HepG2 (cell line): ENCODE results near the gene FAM111A. TPM values are rescaled to one million over a fixed set of nuclear protein-coding genes. Genes with fewer than 3 reads are reported as not detected.

Experiments
- ARID2 ChIP-seq: sonication (generic); formaldehyde crosslinking; IDR thresholded peaks from 2 replicates; pipeline ENCODE4 v1.8.1; 2022; ENCODE audit warnings: mild to moderate bottlenecking, missing genetic modification reagents, borderline replicate concordance
- ARNT ChIP-seq: fragments of 450-650 bp; IDR thresholded peaks from 2 replicates; pipeline ENCODE4 v1.6.1; 2017
- MIER2 ChIP-seq: IDR thresholded peaks from 2 replicates; pipeline ENCODE4 v1.6.1; 2016; ENCODE audit warnings: missing biosample characterization, missing genetic modification reagents
- MTF2 ChIP-seq: sonication (generic); formaldehyde crosslinking; IDR thresholded peaks from 2 replicates; pipeline ENCODE4 v1.5.0; 2020; ENCODE audit warnings: missing genetic modification reagents, borderline replicate concordance
- NFIC ChIP-seq: IDR thresholded peaks from 2 replicates; pipeline ENCODE4 v1.6.1; 2012; ENCODE audit warnings: mild to moderate bottlenecking, low read length, inconsistent platforms
- SETDB1 ChIP-seq: sonication (generic); formaldehyde crosslinking; IDR thresholded peaks from 2 replicates; pipeline ENCODE4 v1.5.1; 2020; ENCODE audit warnings: missing genetic modification reagents, mild to moderate bottlenecking, borderline replicate concordance
- TBL1XR1 ChIP-seq: fragments of 150-350 bp; IDR thresholded peaks from 2 replicates; pipeline ENCODE4 v1.6.1; 2014; ENCODE audit warnings: borderline replicate concordance, low read length; ENCODE audit not compliant: partially characterized antibody
- ZBTB4 ChIP-seq: sonication (generic); formaldehyde crosslinking; IDR thresholded peaks from 2 replicates; pipeline ENCODE4 v1.4.0; 2020; ENCODE audit warnings: missing genetic modification reagents, mild to moderate bottlenecking, borderline replicate concordance
- ZNF563 ChIP-seq: sonication (generic); formaldehyde crosslinking; IDR thresholded peaks from 2 replicates; pipeline ENCODE4 v1.8.0; 2022; ENCODE audit warnings: mild to moderate bottlenecking, moderate library complexity, missing genetic modification reagents
- ZNF605 ChIP-seq: sonication (generic); formaldehyde crosslinking; IDR thresholded peaks from 2 replicates; pipeline ENCODE4 v1.8.0; 2022; ENCODE audit warnings: mild to moderate bottlenecking, missing genetic modification reagents
- polyA plus RNA-seq, 8 experiments: library from polyadenylated mRNA; depleted of rRNA in 3 of 8; stranded (reverse) in 7 of 8; unstranded in 1 of 8; fragments of >200 nt; fragmentation: Illumina TruSeq in 4 of 8; extraction: Trizol in 4 of 8; gene quantifications; 2 replicates each; pipeline versions ENCODE4 v1.2.1 to v1.2.3, GENCODE V29; 2011 to 2016; ENCODE audit warnings: low read depth in 4 of 8, missing spikeins in 1 of 8, mixed read lengths in 1 of 8; ENCODE audit not compliant: insufficient read depth in 1 of 8
- total RNA-seq, 5 experiments: library from RNA; depleted of rRNA; stranded (reverse); fragments of >200 nt; fragmentation: Illumina TruSeq; extraction: Trizol; gene quantifications; 2 replicates each; pipeline ENCODE4 v1.2.3, GENCODE V29; 2016; ENCODE audit warnings: low read depth in 1 of 5
- TF ChIP-seq, protein P1 (sequence below): sonication (generic); formaldehyde crosslinking; conservative IDR thresholded peaks from 2 replicates; pipeline ENCODE4 v1.8.0; 2022; ENCODE audit warnings: missing genetic modification reagents
- TF ChIP-seq, protein P2 (sequence below): sonication (generic); formaldehyde crosslinking; conservative IDR thresholded peaks from 2 replicates; pipeline ENCODE4 v1.4.0; 2020; ENCODE audit warnings: missing genetic modification reagents
- TF ChIP-seq, protein P3 (sequence below): IDR thresholded peaks from 2 replicates; pipeline ENCODE4 v1.6.1; 2016; ENCODE audit warnings: missing biosample characterization, missing genetic modification reagents, low read depth
- TF ChIP-seq, protein P4 (sequence below): sonication (generic); formaldehyde crosslinking; IDR thresholded peaks from 2 replicates; pipeline ENCODE4 v1.4.0; 2020; ENCODE audit warnings: low read depth, mild to moderate bottlenecking, missing genetic modification reagents
- TF ChIP-seq, protein P5 (sequence below): IDR thresholded peaks from 2 replicates; pipeline ENCODE4 v1.6.1; 2016; ENCODE audit warnings: low read depth, control low read depth

The FAM111A gene
- total and polyA plus RNA-seq, 2 of the 13 experiments (the other 11 are each of a cell fraction or from before 2014, with no cell fraction given): 3.2 to 13.5 TPM

GRCh38 chr11:59142530-59143507 is at the start of gene FAM111A (continued):
- TF ChIP-seq, protein P1, sequence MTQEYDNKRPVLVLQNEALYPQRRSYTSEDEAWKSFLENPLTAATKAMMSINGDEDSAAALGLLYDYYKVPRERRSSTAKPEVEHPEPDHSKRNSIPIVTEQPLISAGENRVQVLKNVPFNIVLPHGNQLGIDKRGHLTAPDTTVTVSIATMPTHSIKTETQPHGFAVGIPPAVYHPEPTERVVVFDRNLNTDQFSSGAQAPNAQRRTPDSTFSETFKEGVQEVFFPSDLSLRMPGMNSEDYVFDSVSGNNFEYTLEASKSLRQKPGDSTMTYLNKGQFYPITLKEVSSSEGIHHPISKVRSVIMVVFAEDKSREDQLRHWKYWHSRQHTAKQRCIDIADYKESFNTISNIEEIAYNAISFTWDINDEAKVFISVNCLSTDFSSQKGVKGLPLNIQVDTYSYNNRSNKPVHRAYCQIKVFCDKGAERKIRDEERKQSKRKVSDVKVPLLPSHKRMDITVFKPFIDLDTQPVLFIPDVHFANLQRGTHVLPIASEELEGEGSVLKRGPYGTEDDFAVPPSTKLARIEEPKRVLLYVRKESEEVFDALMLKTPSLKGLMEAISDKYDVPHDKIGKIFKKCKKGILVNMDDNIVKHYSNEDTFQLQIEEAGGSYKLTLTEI (CRISPR knock-in tag): no peak
- TF ChIP-seq TBL1XR1 (no peak), NFIC (no peak), ARNT (no peak), ZNF605 (CRISPR knock-in tag) (peak; percentile 77), MTF2 (CRISPR knock-in tag) (no peak), ARID2 (CRISPR knock-in tag) (0 out of 2 replicates have a peak, but pooled peaks have one; percentile 63), ZNF563 (CRISPR knock-in tag) (peak; percentile 59), MIER2 (no peak), ZBTB4 (CRISPR knock-in tag) (no peak; the same call in 1 of the 2 replicates), SETDB1 (no peak)
- TF ChIP-seq, protein P2, sequence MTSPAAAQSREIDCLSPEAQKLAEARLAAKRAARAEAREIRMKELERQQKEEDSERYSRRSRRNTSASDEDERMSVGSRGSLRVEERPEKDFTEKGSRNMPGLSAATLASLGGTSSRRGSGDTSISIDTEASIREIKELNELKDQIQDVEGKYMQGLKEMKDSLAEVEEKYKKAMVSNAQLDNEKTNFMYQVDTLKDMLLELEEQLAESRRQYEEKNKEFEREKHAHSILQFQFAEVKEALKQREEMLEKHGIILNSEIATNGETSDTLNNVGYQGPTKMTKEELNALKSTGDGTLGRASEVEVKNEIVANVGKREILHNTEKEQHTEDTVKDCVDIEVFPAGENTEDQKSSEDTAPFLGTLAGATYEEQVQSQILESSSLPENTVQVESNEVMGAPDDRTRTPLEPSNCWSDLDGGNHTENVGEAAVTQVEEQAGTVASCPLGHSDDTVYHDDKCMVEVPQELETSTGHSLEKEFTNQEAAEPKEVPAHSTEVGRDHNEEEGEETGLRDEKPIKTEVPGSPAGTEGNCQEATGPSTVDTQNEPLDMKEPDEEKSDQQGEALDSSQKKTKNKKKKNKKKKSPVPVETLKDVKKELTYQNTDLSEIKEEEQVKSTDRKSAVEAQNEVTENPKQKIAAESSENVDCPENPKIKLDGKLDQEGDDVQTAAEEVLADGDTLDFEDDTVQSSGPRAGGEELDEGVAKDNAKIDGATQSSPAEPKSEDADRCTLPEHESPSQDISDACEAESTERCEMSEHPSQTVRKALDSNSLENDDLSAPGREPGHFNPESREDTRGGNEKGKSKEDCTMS (CRISPR knock-in tag): no peak
- TF ChIP-seq, protein P3, sequence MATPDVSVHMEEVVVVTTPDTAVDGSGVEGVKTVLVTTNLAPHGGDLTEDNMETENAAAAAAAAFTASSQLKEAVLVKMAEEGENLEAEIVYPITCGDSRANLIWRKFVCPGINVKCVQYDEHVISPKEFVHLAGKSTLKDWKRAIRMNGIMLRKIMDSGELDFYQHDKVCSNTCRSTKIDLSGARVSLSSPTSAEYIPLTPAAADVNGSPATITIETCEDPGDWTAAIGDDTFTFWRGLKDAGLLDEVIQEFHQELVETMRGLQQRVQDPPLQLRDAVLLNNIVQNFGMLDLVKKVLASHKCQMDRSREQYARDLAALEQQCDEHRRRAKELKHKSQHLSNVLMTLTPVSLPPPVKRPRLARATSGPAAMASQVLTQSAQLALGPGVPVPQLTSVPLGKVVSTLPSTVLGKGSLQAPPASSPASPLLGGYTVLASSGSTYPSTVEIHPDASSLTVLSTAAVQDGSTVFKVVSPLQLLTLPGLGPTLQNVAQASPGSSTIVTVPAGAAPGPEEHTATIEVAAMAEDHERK: no peak
- TF ChIP-seq, protein P4, sequence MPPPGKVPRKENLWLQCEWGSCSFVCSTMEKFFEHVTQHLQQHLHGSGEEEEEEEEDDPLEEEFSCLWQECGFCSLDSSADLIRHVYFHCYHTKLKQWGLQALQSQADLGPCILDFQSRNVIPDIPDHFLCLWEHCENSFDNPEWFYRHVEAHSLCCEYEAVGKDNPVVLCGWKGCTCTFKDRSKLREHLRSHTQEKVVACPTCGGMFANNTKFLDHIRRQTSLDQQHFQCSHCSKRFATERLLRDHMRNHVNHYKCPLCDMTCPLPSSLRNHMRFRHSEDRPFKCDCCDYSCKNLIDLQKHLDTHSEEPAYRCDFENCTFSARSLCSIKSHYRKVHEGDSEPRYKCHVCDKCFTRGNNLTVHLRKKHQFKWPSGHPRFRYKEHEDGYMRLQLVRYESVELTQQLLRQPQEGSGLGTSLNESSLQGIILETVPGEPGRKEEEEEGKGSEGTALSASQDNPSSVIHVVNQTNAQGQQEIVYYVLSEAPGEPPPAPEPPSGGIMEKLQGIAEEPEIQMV (CRISPR knock-in tag): no peak
- TF ChIP-seq, protein P5, sequence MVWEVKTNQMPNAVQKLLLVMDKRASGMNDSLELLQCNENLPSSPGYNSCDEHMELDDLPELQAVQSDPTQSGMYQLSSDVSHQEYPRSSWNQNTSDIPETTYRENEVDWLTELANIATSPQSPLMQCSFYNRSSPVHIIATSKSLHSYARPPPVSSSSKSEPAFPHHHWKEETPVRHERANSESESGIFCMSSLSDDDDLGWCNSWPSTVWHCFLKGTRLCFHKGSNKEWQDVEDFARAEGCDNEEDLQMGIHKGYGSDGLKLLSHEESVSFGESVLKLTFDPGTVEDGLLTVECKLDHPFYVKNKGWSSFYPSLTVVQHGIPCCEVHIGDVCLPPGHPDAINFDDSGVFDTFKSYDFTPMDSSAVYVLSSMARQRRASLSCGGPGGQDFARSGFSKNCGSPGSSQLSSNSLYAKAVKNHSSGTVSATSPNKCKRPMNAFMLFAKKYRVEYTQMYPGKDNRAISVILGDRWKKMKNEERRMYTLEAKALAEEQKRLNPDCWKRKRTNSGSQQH (CRISPR knock-in tag): no peak
